H9 (cell line): ENCODE results near the gene NDE1. TPM values are rescaled to one million over a fixed set of nuclear protein-coding genes. Genes with fewer than 3 reads are reported as not detected.

Source experiments
- DNase-seq: peaks from one replicate; pipeline ENCODE4 v3.0.0-alpha.2; 2017
- H2AFZ ChIP-seq: one replicate; pipeline ENCODE4 v1.6.1; 2013; ENCODE audit warnings: mild to moderate bottlenecking, low read length, control low read depth, moderate library complexity
- H2AK5ac ChIP-seq: 2 replicates; pipeline ENCODE4 v1.6.1; 2013; ENCODE audit warnings: low read length, control low read depth, mixed read lengths; ENCODE audit not compliant: insufficient read length
- H2BK120ac ChIP-seq: one replicate; pipeline ENCODE4 v1.6.1; 2013; ENCODE audit warnings: low read depth, mild to moderate bottlenecking, low read length, control low read depth, inconsistent platforms; ENCODE audit not compliant: poor library complexity, severe bottlenecking
- H2BK12ac ChIP-seq: 2 replicates; pipeline ENCODE4 v1.6.1; 2013; ENCODE audit warnings: low read length, control low read depth, mixed read lengths, low read depth; ENCODE audit not compliant: insufficient read length
- H2BK15ac ChIP-seq: 2 replicates; pipeline ENCODE4 v1.6.1; 2013; ENCODE audit warnings: low read depth, low read length, control low read depth
- H2BK20ac ChIP-seq: one replicate; pipeline ENCODE4 v1.6.1; 2013; ENCODE audit warnings: low read depth, mild to moderate bottlenecking, low read length, control low read depth, inconsistent platforms; ENCODE audit not compliant: poor library complexity, severe bottlenecking
- H2BK5ac ChIP-seq: 2 replicates; pipeline ENCODE4 v1.6.1; 2013; ENCODE audit warnings: low read length, control low read depth, mixed read lengths; ENCODE audit not compliant: insufficient read length
- H3K14ac ChIP-seq: 2 replicates; pipeline ENCODE4 v1.6.1; 2013; ENCODE audit warnings: low read length, control low read depth; ENCODE audit not compliant: insufficient read depth
- H3K18ac ChIP-seq: 2 replicates; pipeline ENCODE4 v1.6.1; 2013; ENCODE audit warnings: low read depth, mild to moderate bottlenecking, mixed read lengths, low read length, control low read depth; ENCODE audit not compliant: insufficient read length
- H3K23ac ChIP-seq: 2 replicates; pipeline ENCODE4 v1.6.1; 2013; ENCODE audit warnings: low read length, control low read depth, mixed read lengths, low read depth; ENCODE audit not compliant: insufficient read length
- H3K23me2 ChIP-seq: 2 replicates; pipeline ENCODE4 v1.6.1; 2013; ENCODE audit warnings: low read depth, mild to moderate bottlenecking, mixed read lengths, low read length, control low read depth; ENCODE audit not compliant: insufficient read length, poor library complexity, severe bottlenecking
- H3K27ac ChIP-seq: 2 replicates; pipeline ENCODE4 v1.5.1; 2013; ENCODE audit warnings: low read length, control low read depth, mixed read lengths, low read depth; ENCODE audit not compliant: insufficient read length
- H3K27me3 ChIP-seq: 2 replicates; pipeline ENCODE4 v1.6.1; 2013; ENCODE audit warnings: low read length, control low read depth, inconsistent platforms; ENCODE audit not compliant: insufficient read depth
- H3K4ac ChIP-seq: 2 replicates; pipeline ENCODE4 v1.6.1; 2013; ENCODE audit warnings: low read depth, mild to moderate bottlenecking, control low read depth, inconsistent platforms, low read length, moderate library complexity
- H3K4me1 ChIP-seq: 2 replicates; pipeline ENCODE4 v1.6.1; 2013; ENCODE audit warnings: low read length, control low read depth, inconsistent platforms; ENCODE audit not compliant: insufficient read depth
- H3K4me2 ChIP-seq: 2 replicates; pipeline ENCODE4 v1.6.1; 2013; ENCODE audit warnings: low read length, control low read depth, mixed read lengths; ENCODE audit not compliant: insufficient read length, insufficient read depth
- H3K56ac ChIP-seq: 2 replicates; pipeline ENCODE4 v1.6.1; 2013; ENCODE audit warnings: low read depth, mild to moderate bottlenecking, mixed read lengths, low read length, control low read depth; ENCODE audit not compliant: insufficient read length
- H3K79me1 ChIP-seq: 2 replicates; pipeline ENCODE4 v1.6.1; 2013; ENCODE audit warnings: low read depth, mild to moderate bottlenecking, moderate library complexity, low read length, control low read depth, inconsistent platforms; ENCODE audit not compliant: insufficient read depth, poor library complexity, severe bottlenecking
- H3K79me2 ChIP-seq: 2 replicates; pipeline ENCODE4 v1.6.1; 2013; ENCODE audit warnings: low read length, control low read depth, inconsistent platforms; ENCODE audit not compliant: insufficient read depth
- H3K9ac ChIP-seq: 2 replicates; pipeline ENCODE4 v1.6.1; 2013; ENCODE audit warnings: low read length, control low read depth, mixed read lengths; ENCODE audit not compliant: insufficient read length; ENCODE audit errors: extremely low read depth
- H3K9me3 ChIP-seq: one replicate; pipeline ENCODE4 v1.6.1; 2013; ENCODE audit warnings: low read depth, low read length, inconsistent platforms; ENCODE audit not compliant: control insufficient read depth
- H3T11ph ChIP-seq: one replicate; pipeline ENCODE4 v1.6.1; 2013; ENCODE audit warnings: mild to moderate bottlenecking, low read length, control low read depth, inconsistent platforms
- H4K20me1 ChIP-seq: one replicate; pipeline ENCODE4 v1.6.1; 2013; ENCODE audit not compliant: control insufficient read depth, insufficient read length, insufficient read depth
- H4K5ac ChIP-seq: 2 replicates; pipeline ENCODE4 v1.6.1; 2013; ENCODE audit warnings: low read depth, mild to moderate bottlenecking, mixed read lengths, low read length, control low read depth; ENCODE audit not compliant: insufficient read length
- H4K8ac ChIP-seq: replicated peaks from 2 replicates; pipeline ENCODE4 v1.6.1; 2013; ENCODE audit warnings: low read length, control low read depth, mixed read lengths, low read depth; ENCODE audit not compliant: insufficient read length
- H4K91ac ChIP-seq: 2 replicates; pipeline ENCODE4 v1.6.1; 2013; ENCODE audit warnings: low read depth, mild to moderate bottlenecking, moderate library complexity, mixed read lengths, low read length, control low read depth; ENCODE audit not compliant: insufficient read length
- H3K27ac Mint-ChIP-seq, 3 experiments: 2 replicates in 2 of 3; 3 replicates in 1 of 3; pipeline ENCODE4 v1.8.0; 2020 to 2021; ENCODE audit warnings: mixed read lengths in 3 of 3, mild to moderate bottlenecking in 1 of 3, moderate library complexity in 1 of 3
- H3K27me3 Mint-ChIP-seq: 2 replicates; pipeline ENCODE4 v1.8.0; 2021; ENCODE audit warnings: low read depth, mild to moderate bottlenecking, moderate library complexity, mixed read lengths
- H3K36me3 Mint-ChIP-seq, 3 experiments: 2 replicates in 2 of 3; 3 replicates in 1 of 3; pipeline ENCODE4 v1.8.0; 2020 to 2021; ENCODE audit warnings: low read depth in 3 of 3, mixed read lengths in 3 of 3; ENCODE audit not compliant: insufficient read depth in 1 of 3
- H3K4me1 Mint-ChIP-seq, 2 experiments: 2 replicates each; pipeline ENCODE4 v1.8.0; 2020; ENCODE audit warnings: mixed read lengths in 2 of 2
- H3K4me3 Mint-ChIP-seq, 2 experiments: 2 replicates in 1 of 2; 3 replicates in 1 of 2; pipeline ENCODE4 v1.8.0; 2020 to 2021; ENCODE audit warnings: mild to moderate bottlenecking in 2 of 2, mixed read lengths in 2 of 2, moderate library complexity in 1 of 2
- H3K9me3 Mint-ChIP-seq, 2 experiments: 2 replicates in 1 of 2; 3 replicates in 1 of 2; pipeline ENCODE4 v1.8.0; 2020; ENCODE audit warnings: mild to moderate bottlenecking in 2 of 2, mixed read lengths in 2 of 2, moderate library complexity in 1 of 2
- CTCF ChIP-seq: fragments of 200-600 bp; sonication (generic); conservative IDR thresholded peaks from 3 replicates; pipeline ENCODE4 v1.8.0; 2021; ENCODE audit warnings: antibody characterized with exemption, mild to moderate bottlenecking
- WGBS: extraction: QIAGEN DNeasy Blood & Tissue Kit; methylation state at CpG from one replicate; pipeline ENCODE4 v1.1.7; 2013; ENCODE audit warnings: missing lambda C conversion rate, low lambda C conversion rate, mixed read lengths; ENCODE audit not compliant: insufficient read length; ENCODE audit errors: extremely low coverage; 5-methylcytosine and 5-hydroxymethylcytosine counted together
- total RNA-seq: library from RNA; stranded (reverse); gene quantifications from 2 replicates; pipeline ENCODE4 v1.2.1, GENCODE V29; 2021

Gene NDE1
- total RNA-seq, 1 experiment from 2014 or later = 49.6 TPM

DNA sequence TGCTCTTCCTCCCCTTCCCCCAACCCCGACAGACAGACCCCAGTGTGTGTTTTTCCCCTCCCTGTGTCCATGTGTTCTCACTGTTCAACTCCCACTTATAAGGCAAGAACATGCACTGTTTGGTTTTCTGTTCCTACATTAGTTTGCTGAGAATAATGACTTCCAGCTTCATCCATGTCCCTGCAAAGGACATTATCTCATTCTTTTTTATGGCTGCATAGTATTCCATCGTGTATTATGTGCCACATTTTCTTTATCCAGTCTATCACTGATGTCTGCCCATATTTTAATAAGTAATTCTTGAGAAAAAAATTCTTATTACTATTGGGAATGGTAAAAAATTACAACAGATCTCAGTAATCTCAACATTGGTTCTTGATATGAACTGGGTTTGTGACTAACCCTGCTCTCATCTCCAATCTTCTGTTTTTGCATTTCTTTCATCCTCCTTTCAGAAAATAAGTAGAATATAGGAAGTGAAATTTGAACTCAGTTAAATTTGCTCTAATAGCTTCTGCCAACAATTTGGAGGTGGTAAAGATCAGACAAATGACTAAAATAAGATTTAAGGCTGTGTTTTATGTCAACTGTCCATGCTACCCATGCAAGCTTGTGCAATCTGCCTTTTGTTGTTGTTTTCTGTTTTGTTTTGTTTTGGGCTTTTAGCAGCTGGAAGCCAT is 18.2 kb upstream of the NDE1 start:
- Histone ChIP-seq H2BK120ac (no peak overlapping the region), H4K20me1 (no peaks in the 10 kb centered on the region), H3K9me3 (no peaks in the 10 kb centered on the region), H3K18ac (no peak overlapping the region), H4K5ac (no peak overlapping the region), H2AFZ (no peak overlapping the region), H3K4me2 (no peak overlapping the region), H3K79me1 (no peaks in the 10 kb centered on the region), H3T11ph (no peak overlapping the region), H3K27ac (no peak overlapping the region), H2BK12ac (no peak overlapping the region), H2BK5ac (no peak overlapping the region), H3K14ac (no peak overlapping the region), H3K23me2 (no peaks in the 10 kb centered on the region), H3K4ac (no peak overlapping the region), H2AK5ac (no peak overlapping the region), H3K79me2 (no peaks in the 10 kb centered on the region), H4K91ac (no peak overlapping the region), H2BK15ac (no peak overlapping the region), H3K4me1 (no peaks in the 10 kb centered on the region), H3K9ac (no peak overlapping the region), H3K27me3 (no peaks in the 10 kb centered on the region), H3K56ac (no peak overlapping the region), H2BK20ac (no peak overlapping the region), H4K8ac (no peak overlapping the region), H3K23ac (no peak overlapping the region)
- no peaks in the 10 kb centered on the region for H3K9me3 Mint-ChIP-seq
- no peak for TF ChIP-seq CTCF
- H3K4me3 Mint-ChIP-seq = no peak overlapping the region
- no peaks in the 10 kb centered on the region for H3K4me1 Mint-ChIP-seq
- H3K36me3 Mint-ChIP-seq = peaks cover 31 to 66% (median 57%) of the 10 kb centered on the region in 3 experiments; a peak in 6 of 7 replicates
- WGBS = no CpG with 5 or more reads among the region's 2 CpGs
- H3K27me3 Mint-ChIP-seq = no peaks in the 10 kb centered on the region
- no peak overlapping the region for H3K27ac Mint-ChIP-seq
- DNase-seq = no peak
